ENCODE results near the gene EFCAB8. TPM values are rescaled to one million over a fixed set of nuclear protein-coding genes. Genes with fewer than 3 reads are reported as not detected.

EFCAB8 gene
- total RNA-seq, 1 experiment from 2014 or later, result not detected

- POLR2A ChIA-PET (ENCODE audit: unreplicated experiment), result no interaction called here
- H3K36me3 ChIP-seq (ENCODE audit: low read depth, low read length), result no peaks in the 10 kb centered on the region
- H3K9ac ChIP-seq (ENCODE audit: low read length), result no peak overlapping the region
- H3K9me3 ChIP-seq (ENCODE audit: low read length), result no peaks in the 10 kb centered on the region
- H3F3A ChIP-seq (ENCODE audit: low read length, unreplicated experiment), result no peaks in the 10 kb centered on the region
- H3K79me2 ChIP-seq (ENCODE audit: low read length), result no peaks in the 10 kb centered on the region
- H3K4me2 ChIP-seq (ENCODE audit: low read length), result no peak overlapping the region
- no peaks in the 10 kb centered on the region for H3K4me1 ChIP-seq (ENCODE audit: insufficient read depth, low read length)
- no peaks in the 10 kb centered on the region for H4K20me1 ChIP-seq (ENCODE audit: low read length)
- H2AFZ ChIP-seq (ENCODE audit: low read length), result no peak overlapping the region
- BruUV-seq (replicated peaks), result no TSS peak
- peaks cover 18% of the 10 kb centered on the region for H3K27me3 ChIP-seq (ENCODE audit: low read length)
- no peak for DNase-seq
- H3K9me2 ChIP-seq (replicated peaks; ENCODE audit: low read length), result no peaks in the 10 kb centered on the region
- no peak for ATAC-seq
- H3K27ac ChIP-seq (ENCODE audit: low read length), result no peak overlapping the region
- TF ChIP-seq EZH2phosphoT487 (IDR thresholded peaks at IDR 0.05; ENCODE audit: borderline replicate concordance, low read length) (no peak), EZH2 (IDR thresholded peaks at IDR 0.05; ENCODE audit: low read length, unreplicated experiment) (no peak), CTCF (conservative IDR thresholded peaks at IDR 0.05; ENCODE audit: low read depth, low read length) (no peak)
- CTCF ChIA-PET, result interaction anchor here (0.6 kb wide), 1 partner anchor 72 kb away, joined by 3 read pairs; no protein-coding TSS in a partner anchor
- H3K4me3 ChIP-seq (ENCODE audit: low read length), result no peak overlapping the region
- intact Hi-C loops (cut with micrococcal nuclease), result no loop called here
These were observed 126.9 kb downstream of the EFCAB8 start for GRCh38 chr20:32985596-32985995.

- CTCF ChIA-PET, result no interaction called here
- POLR2A ChIA-PET (ENCODE audit: unreplicated experiment), result interaction anchor here (0.7 kb wide), 1 partner anchor 19 kb away, joined by 4 read pairs; no protein-coding TSS in a partner anchor
These were observed 127.7 kb downstream of the EFCAB8 start for GRCh38 chr20:32986331-32986966.

More at GRCh38 chr20:32986331-32986966, 127.7 kb downstream of the EFCAB8 start:
- no peaks in the 10 kb centered on the region for H3K36me3 ChIP-seq (ENCODE audit: low read depth, low read length)
- H3F3A ChIP-seq (ENCODE audit: low read length, unreplicated experiment), result no peaks in the 10 kb centered on the region
- no peaks in the 10 kb centered on the region for H4K20me1 ChIP-seq (ENCODE audit: low read length)
- TF ChIP-seq EZH2 (IDR thresholded peaks at IDR 0.05; ENCODE audit: low read length, unreplicated experiment) (no peak), EZH2phosphoT487 (IDR thresholded peaks at IDR 0.05; ENCODE audit: borderline replicate concordance, low read length) (no peak), CTCF (conservative IDR thresholded peaks at IDR 0.05; ENCODE audit: low read depth, low read length) (no peak)
- H2AFZ ChIP-seq (ENCODE audit: low read length), result no peak overlapping the region
- H3K9ac ChIP-seq (ENCODE audit: low read length), result no peak overlapping the region
- H3K27me3 ChIP-seq (ENCODE audit: low read length), result peaks cover 18% of the 10 kb centered on the region
- H3K79me2 ChIP-seq (ENCODE audit: low read length), result no peaks in the 10 kb centered on the region
- DNase-seq (no peak), ATAC-seq (no peak)
- no peaks in the 10 kb centered on the region for H3K9me2 ChIP-seq (replicated peaks; ENCODE audit: low read length)
- BruUV-seq (replicated peaks), result no TSS peak
- H3K27ac ChIP-seq (ENCODE audit: low read length), result no peak overlapping the region
- H3K4me3 ChIP-seq (ENCODE audit: low read length), result no peak overlapping the region
- H3K4me1 ChIP-seq (ENCODE audit: insufficient read depth, low read length), result no peaks in the 10 kb centered on the region
- intact Hi-C loops (cut with micrococcal nuclease), result no loop called here
- H3K9me3 ChIP-seq (ENCODE audit: low read length), result no peaks in the 10 kb centered on the region
- no peak overlapping the region for H3K4me2 ChIP-seq (ENCODE audit: low read length)
